BLaER1 (cell line): ENCODE data around the gene DLGAP1.
"Not testable (repeated sequence)": the region's sequence is repeated elsewhere in the genome, so short reads cannot be mapped to it uniquely, and the experiment has no call there.

Source experiments
- H3K27ac ChIP-seq: shearing (Covaris generic); formaldehyde crosslinking; 2 replicates; pipeline ENCODE4 v1.8.1; 2022
- H3K27me3 ChIP-seq: shearing (Covaris generic); formaldehyde crosslinking; 2 replicates; pipeline ENCODE4 v1.8.1; 2022
- H3K36me3 ChIP-seq: shearing (Covaris generic); formaldehyde crosslinking; 2 replicates; pipeline ENCODE4 v1.8.1; 2022
- H3K4me1 ChIP-seq: shearing (Covaris generic); formaldehyde crosslinking; 2 replicates; pipeline ENCODE4 v1.8.1; 2022
- H3K4me2 ChIP-seq: shearing (Covaris generic); formaldehyde crosslinking; 2 replicates; pipeline ENCODE4 v1.8.1; 2022
- H3K4me3 ChIP-seq: shearing (Covaris generic); formaldehyde crosslinking; 2 replicates; pipeline ENCODE4 v1.8.1; 2022
- H3K9ac ChIP-seq: shearing (Covaris generic); formaldehyde crosslinking; 2 replicates; pipeline ENCODE4 v1.8.1; 2022
- H3K9me3 ChIP-seq: shearing (Covaris generic); formaldehyde crosslinking; 2 replicates; pipeline ENCODE4 v1.8.1; 2022
- H4K20me1 ChIP-seq: shearing (Covaris generic); formaldehyde crosslinking; 2 replicates; pipeline ENCODE4 v1.8.1; 2022
- Cebpa-rat ChIP-seq: shearing (Covaris generic); IDR thresholded peaks from 2 replicates; pipeline ENCODE4 v1.8.1; 2022

The DLGAP1 gene

GRCh38 chr18:4455113-4455811 lies at the start of gene DLGAP1:
Gene DLGAP1, minus strand, starts transcription at chr18:4455307.
- H3K36me3 ChIP-seq: no peaks in the 10 kb centered on the region
- H3K27ac ChIP-seq: no peak within 1 kb of the TSS
- H3K4me3 ChIP-seq: no peak within 1 kb of the TSS
- peaks cover 26% of the 10 kb centered on the region for H3K9me3 ChIP-seq
- no peaks in the 10 kb centered on the region for H3K27me3 ChIP-seq
- no peaks in the 10 kb centered on the region for H3K4me1 ChIP-seq
- no peaks in the 10 kb centered on the region for H4K20me1 ChIP-seq
- no peak for TF ChIP-seq Cebpa-rat
- H3K4me2 ChIP-seq: no peak within 1 kb of the TSS
- no peak within 1 kb of the TSS for H3K9ac ChIP-seq

GRCh38 chr18:4494703-4495284 lies 39.7 kb upstream of the DLGAP1 start:
- H3K4me2 ChIP-seq, H3K4me1 ChIP-seq, H3K4me3 ChIP-seq, H3K9me3 ChIP-seq, H3K36me3 ChIP-seq, H3K9ac ChIP-seq, H4K20me1 ChIP-seq, H3K27ac ChIP-seq, H3K27me3 ChIP-seq: not testable (repeated sequence)

- Histone ChIP-seq H3K27ac (no peak overlapping the region), H3K4me3 (no peak overlapping the region), H3K9me3 (no peaks in the 10 kb centered on the region), H3K27me3 (no peaks in the 10 kb centered on the region), H3K4me2 (no peak overlapping the region), H3K36me3 (no peaks in the 10 kb centered on the region), H3K4me1 (no peaks in the 10 kb centered on the region), H4K20me1 (no peaks in the 10 kb centered on the region), H3K9ac (no peak overlapping the region)
- TF ChIP-seq Cebpa-rat: no peak
These were observed 13.4 kb upstream of the DLGAP1 start for GRCh38 chr18:4468511-4468910.

- Histone ChIP-seq H3K36me3 (no peaks in the 10 kb centered on the region), H3K9me3 (peaks cover 26% of the 10 kb centered on the region), H3K27ac (no peak overlapping the region), H3K4me2 (no peak overlapping the region), H3K4me3 (no peak overlapping the region), H3K9ac (no peak overlapping the region), H3K27me3 (no peaks in the 10 kb centered on the region), H4K20me1 (no peaks in the 10 kb centered on the region), H3K4me1 (no peaks in the 10 kb centered on the region)
- no peak for TF ChIP-seq Cebpa-rat
These were observed 482 bp downstream of the DLGAP1 start for GRCh38 chr18:4454537-4455112.

GRCh38 chr18:4453874-4454536 lies 1.1 kb downstream of the DLGAP1 start:
- Histone ChIP-seq H3K27ac (no peak overlapping the region), H3K27me3 (no peaks in the 10 kb centered on the region), H3K9ac (no peak overlapping the region), H3K4me1 (no peaks in the 10 kb centered on the region), H4K20me1 (no peaks in the 10 kb centered on the region), H3K9me3 (peaks cover 26% of the 10 kb centered on the region), H3K4me3 (no peak overlapping the region), H3K36me3 (no peaks in the 10 kb centered on the region), H3K4me2 (no peak overlapping the region)
- TF ChIP-seq Cebpa-rat: no peak

- TF ChIP-seq Cebpa-rat: no peak
- Histone ChIP-seq H3K4me3 (no peak overlapping the region), H4K20me1 (no peaks in the 10 kb centered on the region), H3K4me1 (no peaks in the 10 kb centered on the region), H3K9ac (no peak overlapping the region), H3K36me3 (no peaks in the 10 kb centered on the region), H3K27ac (no peak overlapping the region), H3K9me3 (peaks cover 26% of the 10 kb centered on the region), H3K4me2 (no peak overlapping the region), H3K27me3 (no peaks in the 10 kb centered on the region)
These were observed 1.6 kb downstream of the DLGAP1 start for GRCh38 chr18:4453567-4453873.

- Histone ChIP-seq H3K9ac (no peak overlapping the region), H3K27ac (no peak overlapping the region), H3K4me3 (no peak overlapping the region), H4K20me1 (no peaks in the 10 kb centered on the region), H3K4me2 (no peak overlapping the region), H3K27me3 (no peaks in the 10 kb centered on the region), H3K9me3 (peaks cover 16% of the 10 kb centered on the region), H3K4me1 (no peaks in the 10 kb centered on the region), H3K36me3 (no peaks in the 10 kb centered on the region)
- TF ChIP-seq Cebpa-rat: no peak
These were observed 4.9 kb downstream of the DLGAP1 start for GRCh38 chr18:4450065-4450658.

- no peaks in the 10 kb centered on the region for H4K20me1 ChIP-seq
- H3K27me3 ChIP-seq: no peaks in the 10 kb centered on the region
- no peak overlapping the region for H3K27ac ChIP-seq
- no peak overlapping the region for H3K9ac ChIP-seq
- H3K36me3 ChIP-seq: no peaks in the 10 kb centered on the region
- TF ChIP-seq Cebpa-rat: no peak
- H3K4me1 ChIP-seq: no peaks in the 10 kb centered on the region
- no peak overlapping the region for H3K4me3 ChIP-seq
- H3K4me2 ChIP-seq: no peak overlapping the region
- H3K9me3 ChIP-seq: no peaks in the 10 kb centered on the region
These were observed 9.2 kb downstream of the DLGAP1 start for GRCh38 chr18:4445902-4446301.

GRCh38 chr18:4444306-4444705 lies 10.8 kb downstream of the DLGAP1 start:
- no peak overlapping the region for H3K27ac ChIP-seq
- no peak overlapping the region for H3K9ac ChIP-seq
- H3K4me1 ChIP-seq: no peaks in the 10 kb centered on the region
- no peak for TF ChIP-seq Cebpa-rat
- no peaks in the 10 kb centered on the region for H3K9me3 ChIP-seq
- no peaks in the 10 kb centered on the region for H3K36me3 ChIP-seq
- no peaks in the 10 kb centered on the region for H4K20me1 ChIP-seq
- no peaks in the 10 kb centered on the region for H3K27me3 ChIP-seq
- H3K4me2 ChIP-seq: no peak overlapping the region
- H3K4me3 ChIP-seq: no peak overlapping the region

GRCh38 chr18:4441098-4441497 lies 14.0 kb downstream of the DLGAP1 start:
- no peaks in the 10 kb centered on the region for H3K27me3 ChIP-seq
- TF ChIP-seq Cebpa-rat: no peak

More at GRCh38 chr18:4441098-4441497, 14.0 kb downstream of the DLGAP1 start:
- Histone ChIP-seq H4K20me1 (no peaks in the 10 kb centered on the region), H3K4me3 (no peak overlapping the region), H3K9me3 (no peaks in the 10 kb centered on the region), H3K4me1 (no peaks in the 10 kb centered on the region), H3K9ac (no peak overlapping the region), H3K27ac (no peak overlapping the region), H3K4me2 (no peak overlapping the region), H3K36me3 (no peaks in the 10 kb centered on the region)
